ENCODE measurements around the gene ANKHD1. TPM values are rescaled to one million over a fixed set of nuclear protein-coding genes. Genes with fewer than 3 reads are reported as not detected.
"Not testable (repeated sequence)": the region's sequence is repeated elsewhere in the genome, so short reads cannot be mapped to it uniquely, and the experiment has no call there.

The ANKHD1 gene
- total RNA-seq, 1 experiment from 2014 or later = 109 TPM

GRCh38 chr5:140420226-140420570 lies 18.6 kb downstream of the ANKHD1 start:
- no peaks in the 10 kb centered on the region for H3K9me3 ChIP-seq (ENCODE audit: insufficient read depth, low read depth)
- H3K4me2 ChIP-seq = no peak overlapping the region
- H3K79me2 ChIP-seq (ENCODE audit: low read depth) = peaks cover 96% of the 10 kb centered on the region
- no peak overlapping the region for H2AFZ ChIP-seq
- ChIA-PET POLR2A (ENCODE audit: unreplicated experiment) (no interaction called here), CTCF (interaction anchor here (0.6 to 0.8 kb wide), 2 partner anchors 10 to 58 kb away, joined by 4 to 6 read pairs; no protein-coding TSS in a partner anchor)
- peaks cover 9% of the 10 kb centered on the region; the same call in 1 of the 2 replicates for H3F3A ChIP-seq (ENCODE audit: insufficient read depth, low read depth)
- 0 out of 2 replicates have a peak, but pooled peaks cover 3% of the 10 kb centered on the region for H3K4me1 ChIP-seq (replicated peaks; ENCODE audit: insufficient read depth)
- no peak overlapping the region for H3K27ac ChIP-seq
- H4K20me1 ChIP-seq (ENCODE audit: insufficient read depth) = peaks cover 79% of the 10 kb centered on the region
- intact Hi-C loops (cut with micrococcal nuclease; ENCODE audit: unreplicated experiment) = no loop called here
- BruUV-seq (replicated peaks) = no TSS peak
- TF ChIP-seq CTCF (conservative IDR thresholded peaks at IDR 0.05) (no peak), EZH2 (IDR thresholded peaks at IDR 0.05; ENCODE audit: low read depth) (no peak)
- no peaks in the 10 kb centered on the region for H3K27me3 ChIP-seq (ENCODE audit: insufficient read depth, low read depth)
- no peaks in the 10 kb centered on the region for H3K9me2 ChIP-seq (ENCODE audit: insufficient read depth)
- no peaks in the 10 kb centered on the region for H3K36me3 ChIP-seq (ENCODE audit: low read depth)
- H3K4me3 ChIP-seq = no peak overlapping the region
- no peak for DNase-seq

GRCh38 chr5:140420665-140421361 lies 19.2 kb downstream of the ANKHD1 start:
- Histone ChIP-seq H3K4me3 (no peak overlapping the region), H3K4me1 (replicated peaks; ENCODE audit: insufficient read depth) (0 out of 2 replicates have a peak, but pooled peaks cover 3% of the 10 kb centered on the region), H3K27me3 (ENCODE audit: insufficient read depth, low read depth) (no peaks in the 10 kb centered on the region), H3K9me2 (ENCODE audit: insufficient read depth) (no peaks in the 10 kb centered on the region), H3F3A (ENCODE audit: insufficient read depth, low read depth) (peaks cover 9% of the 10 kb centered on the region; the same call in 1 of the 2 replicates), H3K36me3 (ENCODE audit: low read depth) (no peaks in the 10 kb centered on the region), H4K20me1 (ENCODE audit: insufficient read depth) (peaks cover 83% of the 10 kb centered on the region), H3K79me2 (ENCODE audit: low read depth) (peaks cover 97% of the 10 kb centered on the region), H3K27ac (no peak overlapping the region), H3K4me2 (no peak overlapping the region), H3K9me3 (ENCODE audit: insufficient read depth, low read depth) (no peaks in the 10 kb centered on the region; the same call in 1 of the 2 replicates), H2AFZ (no peak overlapping the region)
- ChIA-PET POLR2A (ENCODE audit: unreplicated experiment) (no interaction called here), CTCF (interaction anchor here (0.5 to 0.8 kb wide), 3 partner anchors 9 to 57 kb away, joined by 4 to 6 read pairs (median 5); no protein-coding TSS in a partner anchor)
- DNase-seq = no peak
- TF ChIP-seq CTCF (conservative IDR thresholded peaks at IDR 0.05) = no peak
- no peak for TF ChIP-seq EZH2 (IDR thresholded peaks at IDR 0.05; ENCODE audit: low read depth)
- no TSS peak for BruUV-seq (replicated peaks)
- intact Hi-C loops (cut with micrococcal nuclease; ENCODE audit: unreplicated experiment) = no loop called here

DNA sequence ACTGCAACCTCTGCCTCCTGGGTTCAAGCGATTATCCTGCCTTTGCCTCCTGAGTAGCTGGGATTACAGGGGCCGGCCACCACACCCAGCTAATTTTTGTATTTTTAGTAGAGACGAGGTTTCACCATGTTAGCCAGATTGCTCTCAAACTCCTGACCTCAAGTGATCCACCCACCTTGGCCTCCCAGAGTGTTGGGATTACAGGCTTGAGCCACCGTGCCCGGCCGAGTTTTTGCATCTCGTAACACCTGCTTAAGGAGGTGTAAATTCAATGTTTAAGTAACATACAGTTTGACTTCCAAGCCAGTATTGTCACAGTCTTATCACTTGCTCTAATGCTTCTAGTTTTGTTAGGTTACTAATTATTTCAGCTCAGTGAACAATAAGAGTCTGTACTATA lies 19.7 kb downstream of the ANKHD1 start:
- not testable (repeated sequence) for BruUV-seq (replicated peaks); H3K36me3 ChIP-seq (ENCODE audit: low read depth)
- CTCF ChIA-PET = interaction anchor here (0.5 kb wide), 1 partner anchor 28 kb away, joined by 5 read pairs; no protein-coding TSS in a partner anchor

More for the DNA sequence above, 19.7 kb downstream of the ANKHD1 start:
- Histone ChIP-seq H4K20me1 (ENCODE audit: insufficient read depth) (peaks cover 78% of the 10 kb centered on the region), H3K79me2 (ENCODE audit: low read depth) (peaks cover 96% of the 10 kb centered on the region)
- H3K4me1 ChIP-seq (replicated peaks; ENCODE audit: insufficient read depth); H3K9me3 ChIP-seq (ENCODE audit: insufficient read depth, low read depth); DNase-seq; H3K27ac ChIP-seq; H3K4me3 ChIP-seq; H2AFZ ChIP-seq; H3K27me3 ChIP-seq (ENCODE audit: insufficient read depth, low read depth); H3K9me2 ChIP-seq (ENCODE audit: insufficient read depth); H3K4me2 ChIP-seq; POLR2A ChIA-PET (ENCODE audit: unreplicated experiment); intact Hi-C loops (cut with micrococcal nuclease; ENCODE audit: unreplicated experiment); H3F3A ChIP-seq (ENCODE audit: insufficient read depth, low read depth): not testable (repeated sequence)
